Fibroblast of mammary gland (primary cell): ENCODE measurements around the gene ZNF367.
A peak's percentile ranks its signal among the peaks of the same experiment; 100 is the strongest.

ENCODE experiments used
- DNase-seq: peaks from one replicate; pipeline ENCODE4 v3.0.0-alpha.2; 2010; ENCODE audit warnings: low read depth
- H3K4me3 ChIP-seq: 2 replicates; pipeline ENCODE4 v1.5.1; 2011; ENCODE audit warnings: low read depth, mild to moderate bottlenecking, low read length, moderate library complexity; ENCODE audit not compliant: control insufficient read depth
- CTCF ChIP-seq: conservative IDR thresholded peaks from 2 replicates; pipeline ENCODE4 v1.5.1; 2011; ENCODE audit warnings: low read depth, low read length, inconsistent platforms; ENCODE audit not compliant: control insufficient read depth, insufficient read depth

ZNF367 gene

GRCh38 chr9:96449845-96450612 lies 31.9 kb upstream of the ZNF367 start, which contains the start of gene HABP4:
TSS of gene HABP4 (plus strand) at chr9:96450169. CDS start at chr9:96450280, 111 bp downstream.
- H3K4me3 ChIP-seq: peak within 1 kb of the TSS; percentile 74
- DNase-seq: peak; percentile 89
- TF ChIP-seq CTCF: no peak

- TF ChIP-seq CTCF: no peak
Measured at GRCh38 chr9:96449523-96449844, 31.3 kb upstream of the ZNF367 start.

GRCh38 chr9:96448546-96449170 lies 30.5 kb upstream of the ZNF367 start:
- no peak overlapping the region for H3K4me3 ChIP-seq
- no peak for TF ChIP-seq CTCF
- no peak for DNase-seq

More at GRCh38 chr9:96449523-96449844, 31.3 kb upstream of the ZNF367 start:
- DNase-seq: no peak
- H3K4me3 ChIP-seq: peak overlapping the region; percentile 56

- no peak for TF ChIP-seq CTCF
- H3K4me3 ChIP-seq: no peak overlapping the region
- no peak for DNase-seq
Measured at GRCh38 chr9:96447406-96447805, 29.2 kb upstream of the ZNF367 start.

- no peak for TF ChIP-seq CTCF
- H3K4me3 ChIP-seq: no peak overlapping the region
- DNase-seq: no peak
Measured at GRCh38 chr9:96442491-96442890, 24.3 kb upstream of the ZNF367 start.

GRCh38 chr9:96441798-96442445 lies 23.8 kb upstream of the ZNF367 start:
- no peak overlapping the region for H3K4me3 ChIP-seq
- DNase-seq: peak; percentile 55
- TF ChIP-seq CTCF: peak; percentile 59
